ENCODE data around the gene TEKTIP1. TPM values are rescaled to one million over a fixed set of nuclear protein-coding genes. Genes with fewer than 3 reads are reported as not detected.
"Not testable (repeated sequence)": the region's sequence is repeated elsewhere in the genome, so short reads cannot be mapped to it uniquely, and the experiment has no call there.

TEKTIP1 gene
- total RNA-seq, 4 donors from 2014 or later: 1.4 TPM; not detected in 3

- DNase-seq (ENCODE audit: low spot score) (no peak), ATAC-seq (ENCODE audit: low FRiP score) (no peak)
- no peak for TF ChIP-seq CTCF (IDR thresholded peaks at IDR 0.05)
These were observed 37.1 kb downstream of the TEKTIP1 start for GRCh38 chr19:3575949-3576673.

GRCh38 chr19:3576696-3577443 lies 37.9 kb downstream of the TEKTIP1 start:
- TF ChIP-seq CTCF (IDR thresholded peaks at IDR 0.05): no peak

GRCh38 chr19:3577723-3578344 lies 38.9 kb downstream of the TEKTIP1 start:
- DNase-seq (ENCODE audit: low spot score) (no peak), ATAC-seq (ENCODE audit: low FRiP score) (no peak)
- no peak for TF ChIP-seq CTCF (IDR thresholded peaks at IDR 0.05)

More at GRCh38 chr19:3576696-3577443, 37.9 kb downstream of the TEKTIP1 start:
- DNase-seq (ENCODE audit: low spot score) (no peak), ATAC-seq (ENCODE audit: low FRiP score) (no peak)

GRCh38 chr19:3578390-3578789 lies 39.4 kb downstream of the TEKTIP1 start:
- TF ChIP-seq CTCF (IDR thresholded peaks at IDR 0.05): no peak
- no peak for ATAC-seq (ENCODE audit: low FRiP score)

GRCh38 chr19:3580156-3580934 lies 41.4 kb downstream of the TEKTIP1 start:
- DNase-seq (ENCODE audit: low spot score): no peak
- no peak for TF ChIP-seq CTCF (IDR thresholded peaks at IDR 0.05)
- peak; percentile 67 for ATAC-seq (ENCODE audit: low FRiP score)

More at GRCh38 chr19:3578390-3578789, 39.4 kb downstream of the TEKTIP1 start:
- no peak for DNase-seq (ENCODE audit: low spot score)

GRCh38 chr19:3581792-3582191 lies 42.8 kb downstream of the TEKTIP1 start:
- ATAC-seq (ENCODE audit: low FRiP score); DNase-seq (ENCODE audit: low spot score): not testable (repeated sequence)

- not testable (repeated sequence) for DNase-seq (ENCODE audit: low spot score); ATAC-seq (ENCODE audit: low FRiP score)
These were observed 45.2 kb downstream of the TEKTIP1 start for GRCh38 chr19:3584036-3584802.
